ENCODE data around the gene PRLR.
"Not testable (repeated sequence)": the region's sequence is repeated elsewhere in the genome, so short reads cannot be mapped to it uniquely, and the experiment has no call there.

Gene PRLR

DNA sequence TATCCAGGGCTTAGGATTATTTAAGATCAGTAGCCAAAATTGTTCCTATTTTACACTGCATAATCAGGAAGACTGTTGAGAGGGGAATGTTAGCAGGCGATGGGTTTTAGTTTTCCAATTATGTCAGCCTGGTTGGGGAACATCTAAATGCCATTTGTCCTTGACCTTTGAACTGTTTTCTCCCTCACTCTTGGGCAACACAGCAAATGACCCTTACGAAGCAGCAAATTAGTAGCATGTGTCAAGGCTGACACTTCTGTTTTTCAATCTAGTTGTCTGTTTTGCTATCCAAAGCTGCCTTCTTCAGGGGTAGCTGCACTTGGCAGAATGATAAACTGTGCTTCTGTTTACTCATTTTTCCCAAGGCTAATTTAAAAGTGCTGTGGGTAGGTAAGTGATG is 104.5 kb downstream of the PRLR start:
- no peak overlapping the region for H3K4me3 ChIP-seq (ENCODE audit: insufficient read length, low read depth)
- H3K9ac ChIP-seq (ENCODE audit: insufficient read length, low read depth), result no peak overlapping the region
- no peaks in the 10 kb centered on the region for H3K27me3 ChIP-seq (ENCODE audit: insufficient read depth, insufficient read length)
- H3K36me3 ChIP-seq (ENCODE audit: insufficient read depth, insufficient read length, low read length), result no peaks in the 10 kb centered on the region
- H3K9me3 ChIP-seq (ENCODE audit: insufficient read depth, low read length), result 0 out of 2 replicates have a peak, but pooled peaks cover 3% of the 10 kb centered on the region
- no peak for DNase-seq (ENCODE audit: low read depth, low spot score)
- TF ChIP-seq ZNF274 (IDR thresholded peaks at IDR 0.05; ENCODE audit: low read depth, low read length) (no peak), SUZ12 (IDR thresholded peaks at IDR 0.05; ENCODE audit: extremely low read depth, insufficient read depth, insufficient read length) (no peak), YY1 (IDR thresholded peaks at IDR 0.05; ENCODE audit: insufficient read depth, insufficient read length) (no peak)
- no peaks in the 10 kb centered on the region for H3K4me1 ChIP-seq (ENCODE audit: insufficient read depth, insufficient read length)

DNA sequence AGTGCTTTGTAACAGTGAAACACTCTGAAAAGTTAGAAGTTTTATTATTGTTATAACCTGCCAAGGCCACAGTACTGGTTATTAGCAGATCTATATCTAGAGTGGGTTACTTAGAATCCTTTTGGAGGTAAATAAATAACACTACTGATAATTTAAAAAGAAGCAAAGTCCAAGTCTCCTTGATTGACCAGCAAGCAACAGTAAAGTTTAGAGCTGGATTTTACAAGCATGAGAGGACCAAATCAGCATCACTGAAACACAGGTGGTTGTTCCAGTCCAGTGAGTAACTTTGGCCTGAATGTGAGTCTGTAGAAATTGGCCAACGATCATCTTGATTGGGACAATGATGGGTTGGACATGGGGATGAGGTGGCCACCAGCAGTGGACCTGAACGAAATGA is 105.4 kb downstream of the PRLR start:
- no peaks in the 10 kb centered on the region for H3K27me3 ChIP-seq (ENCODE audit: insufficient read depth, insufficient read length)
- no peaks in the 10 kb centered on the region for H3K9me3 ChIP-seq (ENCODE audit: insufficient read depth, low read length)
- H3K36me3 ChIP-seq (ENCODE audit: insufficient read depth, insufficient read length, low read length), result no peaks in the 10 kb centered on the region
- H3K9ac ChIP-seq (ENCODE audit: insufficient read length, low read depth), result no peak overlapping the region
- H3K4me3 ChIP-seq (ENCODE audit: insufficient read length, low read depth), result no peak overlapping the region
- TF ChIP-seq SUZ12 (IDR thresholded peaks at IDR 0.05; ENCODE audit: extremely low read depth, insufficient read depth, insufficient read length) (no peak), ZNF274 (IDR thresholded peaks at IDR 0.05; ENCODE audit: low read depth, low read length) (no peak), YY1 (IDR thresholded peaks at IDR 0.05; ENCODE audit: insufficient read depth, insufficient read length) (no peak)
- H3K4me1 ChIP-seq (ENCODE audit: insufficient read depth, insufficient read length), result no peaks in the 10 kb centered on the region
- no peak for DNase-seq (ENCODE audit: low read depth, low spot score)

DNA sequence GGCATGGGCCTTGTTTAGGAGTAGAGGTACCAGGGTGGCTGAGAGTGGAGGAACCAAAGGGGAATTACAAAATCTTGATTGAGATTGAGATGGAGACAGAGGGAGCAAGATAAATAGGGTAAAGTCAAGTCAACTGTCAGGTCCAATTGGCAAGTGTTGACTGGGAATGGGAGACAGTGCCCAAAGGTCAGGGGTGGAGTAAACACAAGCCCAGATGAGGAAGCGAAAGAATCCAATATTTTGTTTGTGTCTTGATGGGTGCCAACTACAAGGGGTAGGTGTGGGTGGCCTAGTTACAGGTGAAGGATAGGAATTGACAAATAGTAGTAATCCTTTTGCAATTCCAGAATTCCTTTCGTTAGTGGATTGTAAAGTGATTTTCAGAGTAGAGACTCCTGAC is 107.5 kb downstream of the PRLR start:
- H3K4me1 ChIP-seq (ENCODE audit: insufficient read depth, insufficient read length), result no peaks in the 10 kb centered on the region
- H3K9me3 ChIP-seq (ENCODE audit: insufficient read depth, low read length), result no peaks in the 10 kb centered on the region
- H3K4me3 ChIP-seq (ENCODE audit: insufficient read length, low read depth), result no peak overlapping the region
- no peak for TF ChIP-seq ZNF274 (IDR thresholded peaks at IDR 0.05; ENCODE audit: low read depth, low read length)
- H3K36me3 ChIP-seq (ENCODE audit: insufficient read depth, insufficient read length, low read length), result no peaks in the 10 kb centered on the region
- no peak overlapping the region for H3K9ac ChIP-seq (ENCODE audit: insufficient read length, low read depth)
- H3K27me3 ChIP-seq (ENCODE audit: insufficient read depth, insufficient read length), result no peaks in the 10 kb centered on the region
- no peak for DNase-seq (ENCODE audit: low read depth, low spot score)

DNA sequence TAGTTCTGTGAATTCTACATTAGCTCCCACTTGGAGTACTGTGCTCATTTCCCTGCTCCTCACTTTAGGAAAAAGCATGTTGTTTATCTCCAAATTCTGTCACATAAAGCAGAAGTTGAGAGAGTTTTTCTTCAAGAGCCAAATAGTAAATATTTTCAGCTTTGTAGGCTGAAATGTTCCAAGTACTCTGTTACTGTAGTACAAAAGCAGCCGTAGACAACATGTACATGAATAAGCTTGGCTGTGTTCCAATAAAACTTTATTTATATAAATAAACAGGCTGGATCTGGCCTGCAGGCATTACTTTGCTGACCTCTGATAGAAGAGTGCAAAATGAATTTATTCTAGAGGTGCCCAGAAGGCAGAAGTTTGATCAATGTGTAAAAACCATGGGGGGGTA is 109.6 kb downstream of the PRLR start:
- TF ChIP-seq SUZ12 (IDR thresholded peaks at IDR 0.05; ENCODE audit: extremely low read depth, insufficient read depth, insufficient read length) (no peak), ZNF274 (IDR thresholded peaks at IDR 0.05; ENCODE audit: low read depth, low read length) (no peak), YY1 (IDR thresholded peaks at IDR 0.05; ENCODE audit: insufficient read depth, insufficient read length) (no peak)
- H3K36me3 ChIP-seq (ENCODE audit: insufficient read depth, insufficient read length, low read length), result no peaks in the 10 kb centered on the region
- no peaks in the 10 kb centered on the region for H3K4me1 ChIP-seq (ENCODE audit: insufficient read depth, insufficient read length)
- no peaks in the 10 kb centered on the region for H3K27me3 ChIP-seq (ENCODE audit: insufficient read depth, insufficient read length)
- no peaks in the 10 kb centered on the region for H3K9me3 ChIP-seq (ENCODE audit: insufficient read depth, low read length)
- H3K4me3 ChIP-seq (ENCODE audit: insufficient read length, low read depth), result no peak overlapping the region
- no peak overlapping the region for H3K9ac ChIP-seq (ENCODE audit: insufficient read length, low read depth)
- no peak for DNase-seq (ENCODE audit: low read depth, low spot score)

DNA sequence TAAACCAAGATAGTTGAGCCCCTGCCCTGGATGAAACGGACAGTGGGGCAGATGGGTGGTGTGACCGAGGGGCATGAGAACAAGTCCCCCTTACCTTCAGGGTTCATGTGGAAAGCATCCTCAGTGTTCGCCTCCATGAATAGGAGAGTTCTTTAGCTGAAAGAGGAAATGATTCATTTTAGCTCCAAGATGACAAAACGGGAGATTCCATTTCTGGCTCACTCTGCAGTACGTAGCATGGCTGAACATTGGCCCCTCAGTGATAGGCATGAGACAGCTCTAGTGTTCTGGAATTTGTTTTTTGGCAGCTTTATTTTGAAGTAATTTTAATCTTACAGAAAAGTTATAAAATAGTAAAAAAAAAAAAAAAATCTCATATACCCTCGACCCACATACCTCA is 112.3 kb downstream of the PRLR start:
- no peak for TF ChIP-seq SUZ12 (IDR thresholded peaks at IDR 0.05; ENCODE audit: extremely low read depth, insufficient read depth, insufficient read length)
- no peak for TF ChIP-seq ZNF274 (IDR thresholded peaks at IDR 0.05; ENCODE audit: low read depth, low read length)
- no peak for TF ChIP-seq YY1 (IDR thresholded peaks at IDR 0.05; ENCODE audit: insufficient read depth, insufficient read length)
- H3K9ac ChIP-seq (ENCODE audit: insufficient read length, low read depth), result no peak overlapping the region
- DNase-seq (ENCODE audit: low read depth, low spot score), result no peak

DNA sequence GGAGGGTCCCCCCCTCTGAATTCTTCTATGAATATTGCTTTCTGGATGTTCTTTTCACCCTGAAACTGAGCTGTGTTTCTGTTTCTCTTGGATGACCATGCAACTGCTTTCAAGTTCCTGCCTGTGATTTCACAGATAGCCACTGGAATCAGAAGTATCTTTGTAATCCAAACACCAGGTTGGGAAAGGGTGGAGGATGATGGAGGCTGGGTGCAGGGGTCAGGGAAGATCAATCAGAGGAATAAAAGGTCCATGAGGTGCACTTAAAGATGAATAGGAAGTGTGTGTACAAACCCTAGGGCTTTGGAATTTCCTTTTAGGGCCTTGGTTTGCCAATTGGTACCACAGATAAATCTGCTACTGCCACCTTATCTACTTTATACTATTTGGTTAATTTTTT is 114.4 kb downstream of the PRLR start:
- DNase-seq (ENCODE audit: low read depth, low spot score), result no peak

More for the DNA sequence above, 112.3 kb downstream of the PRLR start:
- Histone ChIP-seq H3K27me3 (ENCODE audit: insufficient read depth, insufficient read length) (no peaks in the 10 kb centered on the region), H3K9me3 (ENCODE audit: insufficient read depth, low read length) (no peaks in the 10 kb centered on the region), H3K4me1 (ENCODE audit: insufficient read depth, insufficient read length) (no peaks in the 10 kb centered on the region), H3K4me3 (ENCODE audit: insufficient read length, low read depth) (no peak overlapping the region), H3K36me3 (ENCODE audit: insufficient read depth, insufficient read length, low read length) (no peaks in the 10 kb centered on the region)

DNA sequence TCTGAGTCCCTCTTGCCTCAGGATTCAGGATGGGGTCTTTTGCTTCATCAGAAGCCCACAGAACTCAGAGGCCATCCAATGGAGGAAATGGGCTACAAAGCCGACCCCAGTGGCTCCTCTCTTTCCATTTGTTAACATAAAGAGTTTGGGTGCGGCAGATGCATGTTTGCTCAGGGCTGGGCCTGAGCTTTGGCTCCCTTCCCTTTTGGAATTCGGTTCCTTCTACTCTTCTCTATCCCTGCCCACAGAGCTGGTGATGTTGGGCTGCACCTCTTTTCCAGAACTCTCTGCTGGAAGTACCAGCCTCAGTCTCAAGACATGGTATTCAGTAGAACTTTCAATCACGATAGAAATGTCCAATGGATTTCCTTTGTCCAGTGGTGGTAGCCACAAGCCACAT is 115.6 kb downstream of the PRLR start:
- DNase-seq (ENCODE audit: low read depth, low spot score), result no peak
- H3K9ac ChIP-seq (ENCODE audit: insufficient read length, low read depth), result no peak overlapping the region
- H3K9me3 ChIP-seq (ENCODE audit: insufficient read depth, low read length), result no peaks in the 10 kb centered on the region
- no peaks in the 10 kb centered on the region for H3K27me3 ChIP-seq (ENCODE audit: insufficient read depth, insufficient read length)
- TF ChIP-seq YY1 (IDR thresholded peaks at IDR 0.05; ENCODE audit: insufficient read depth, insufficient read length) (no peak), SUZ12 (IDR thresholded peaks at IDR 0.05; ENCODE audit: extremely low read depth, insufficient read depth, insufficient read length) (no peak), ZNF274 (IDR thresholded peaks at IDR 0.05; ENCODE audit: low read depth, low read length) (no peak)
- H3K4me3 ChIP-seq (ENCODE audit: insufficient read length, low read depth), result no peak overlapping the region
- H3K4me1 ChIP-seq (ENCODE audit: insufficient read depth, insufficient read length), result no peaks in the 10 kb centered on the region
- H3K36me3 ChIP-seq (ENCODE audit: insufficient read depth, insufficient read length, low read length), result no peaks in the 10 kb centered on the region

More for the DNA sequence above, 114.4 kb downstream of the PRLR start:
- TF ChIP-seq SUZ12 (IDR thresholded peaks at IDR 0.05; ENCODE audit: extremely low read depth, insufficient read depth, insufficient read length) (no peak), ZNF274 (IDR thresholded peaks at IDR 0.05; ENCODE audit: low read depth, low read length) (no peak), YY1 (IDR thresholded peaks at IDR 0.05; ENCODE audit: insufficient read depth, insufficient read length) (no peak)
- Histone ChIP-seq H3K27me3 (ENCODE audit: insufficient read depth, insufficient read length) (no peaks in the 10 kb centered on the region), H3K4me3 (ENCODE audit: insufficient read length, low read depth) (no peak overlapping the region), H3K4me1 (ENCODE audit: insufficient read depth, insufficient read length) (no peaks in the 10 kb centered on the region), H3K9me3 (ENCODE audit: insufficient read depth, low read length) (no peaks in the 10 kb centered on the region), H3K9ac (ENCODE audit: insufficient read length, low read depth) (no peak overlapping the region), H3K36me3 (ENCODE audit: insufficient read depth, insufficient read length, low read length) (no peaks in the 10 kb centered on the region)

DNA sequence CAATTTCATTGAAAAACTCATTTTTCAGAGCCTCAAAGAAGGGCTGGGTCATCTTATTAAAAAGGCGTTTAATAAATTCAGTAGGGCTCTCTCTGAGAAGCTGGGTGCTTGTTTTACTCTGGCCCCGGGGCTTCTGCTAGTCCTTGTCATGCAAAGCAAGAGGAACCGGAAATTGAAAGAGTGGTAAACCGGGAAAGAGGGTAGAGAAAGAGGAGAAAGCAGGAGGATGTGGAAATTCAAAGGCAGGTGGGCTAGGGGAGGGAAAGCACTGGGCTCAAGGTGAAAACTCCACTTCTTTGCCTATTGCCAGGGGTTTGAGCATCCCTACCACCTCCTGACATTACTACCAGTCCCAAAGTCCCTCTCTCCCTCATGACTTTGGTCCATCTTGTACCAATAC is 118.0 kb downstream of the PRLR start:
- no peaks in the 10 kb centered on the region for H3K27me3 ChIP-seq (ENCODE audit: insufficient read depth, insufficient read length)
- no peak overlapping the region for H3K4me3 ChIP-seq (ENCODE audit: insufficient read length, low read depth)
- H3K9me3 ChIP-seq (ENCODE audit: insufficient read depth, low read length), result no peaks in the 10 kb centered on the region
- H3K36me3 ChIP-seq (ENCODE audit: insufficient read depth, insufficient read length, low read length), result no peaks in the 10 kb centered on the region
- no peaks in the 10 kb centered on the region for H3K4me1 ChIP-seq (ENCODE audit: insufficient read depth, insufficient read length)
- no peak overlapping the region for H3K9ac ChIP-seq (ENCODE audit: insufficient read length, low read depth)
- no peak for DNase-seq (ENCODE audit: low read depth, low spot score)
- TF ChIP-seq ZNF274 (IDR thresholded peaks at IDR 0.05; ENCODE audit: low read depth, low read length), result no peak

DNA sequence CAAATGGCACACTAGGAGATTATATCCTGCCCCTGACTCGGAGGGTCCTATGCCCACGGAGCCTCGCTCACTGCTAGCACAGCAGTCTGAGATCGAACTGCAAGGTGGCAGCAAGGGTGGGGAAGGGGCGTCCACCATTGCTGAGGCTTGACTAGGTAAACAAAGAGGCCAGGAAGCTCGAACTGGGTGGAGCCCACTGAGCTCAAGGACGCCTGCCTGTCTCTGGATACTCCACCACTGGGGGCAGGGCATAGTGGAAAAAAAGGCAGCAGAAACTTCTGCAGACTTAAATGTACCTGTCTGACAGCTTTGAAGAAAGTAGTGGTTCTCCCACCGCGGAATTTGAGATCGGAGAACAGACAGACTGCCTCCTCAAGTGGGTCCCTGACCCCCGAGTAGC is 125.7 kb downstream of the PRLR start:
- H3K4me3 ChIP-seq (ENCODE audit: insufficient read length, low read depth); H3K9ac ChIP-seq (ENCODE audit: insufficient read length, low read depth); H3K4me1 ChIP-seq (ENCODE audit: insufficient read depth, insufficient read length); H3K9me3 ChIP-seq (ENCODE audit: insufficient read depth, low read length); H3K36me3 ChIP-seq (ENCODE audit: insufficient read depth, insufficient read length, low read length); H3K27me3 ChIP-seq (ENCODE audit: insufficient read depth, insufficient read length); DNase-seq (ENCODE audit: low read depth, low spot score): not testable (repeated sequence)
